GM19463 (cell line): ENCODE results near the gene EBNA1BP2.
A peak's percentile ranks its signal among the peaks of the same experiment; 100 is the strongest.
"Not testable (repeated sequence)": the region's sequence is repeated elsewhere in the genome, so short reads cannot be mapped to it uniquely, and the experiment has no call there.

Experiments
- ATAC-seq: cut with Tn5 transposase; IDR thresholded peaks from one replicate; pipeline ENCODE4 v1.9.1; 2021; ENCODE audit warnings: mild to moderate bottlenecking, moderate library complexity; ENCODE audit not compliant: unreplicated experiment

The EBNA1BP2 gene, protein sequence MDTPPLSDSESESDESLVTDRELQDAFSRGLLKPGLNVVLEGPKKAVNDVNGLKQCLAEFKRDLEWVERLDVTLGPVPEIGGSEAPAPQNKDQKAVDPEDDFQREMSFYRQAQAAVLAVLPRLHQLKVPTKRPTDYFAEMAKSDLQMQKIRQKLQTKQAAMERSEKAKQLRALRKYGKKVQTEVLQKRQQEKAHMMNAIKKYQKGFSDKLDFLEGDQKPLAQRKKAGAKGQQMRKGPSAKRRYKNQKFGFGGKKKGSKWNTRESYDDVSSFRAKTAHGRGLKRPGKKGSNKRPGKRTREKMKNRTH

DNA sequence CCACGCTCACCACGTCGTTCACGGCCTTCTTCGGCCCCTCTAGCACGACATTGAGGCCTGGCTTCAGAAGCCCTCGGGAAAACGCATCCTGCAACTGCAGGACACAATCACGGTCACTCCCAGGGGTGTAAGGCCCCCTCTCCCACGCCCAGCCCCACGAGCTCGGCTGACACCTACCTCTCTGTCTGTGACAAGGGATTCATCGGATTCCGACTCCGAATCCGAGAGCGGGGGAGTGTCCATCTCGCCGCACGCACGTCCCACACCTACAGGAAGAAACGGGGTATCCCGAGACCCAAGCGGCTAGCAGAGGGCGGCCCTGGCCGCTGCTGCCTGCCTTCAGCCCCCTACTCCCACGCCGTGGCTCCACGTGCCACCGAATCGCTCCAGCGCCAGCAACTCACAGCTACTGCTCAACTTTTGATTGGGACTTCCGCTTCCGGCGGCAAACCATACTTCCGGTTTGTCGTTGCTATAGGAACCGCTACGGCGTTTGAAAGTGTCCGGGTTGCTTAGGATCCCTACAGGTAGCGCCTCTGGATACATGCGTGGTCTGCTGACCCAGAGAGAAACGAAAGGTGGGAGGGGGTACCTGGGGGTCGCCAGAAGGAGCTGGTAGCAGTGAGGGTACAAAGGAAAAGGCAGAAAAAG lies at the start of gene EBNA1BP2, which contains the start of gene CFAP57:
EBNA1BP2 (minus strand) TSS at position 415 of the 651 bp plus-strand sequence; CDS start at position 243, 172 bp downstream.
CFAP57 (plus strand) TSS at position 455 of the 651 bp plus-strand sequence. CDS start 424 bp downstream, outside the sequence.
- ATAC-seq: peak; percentile 94

DNA sequence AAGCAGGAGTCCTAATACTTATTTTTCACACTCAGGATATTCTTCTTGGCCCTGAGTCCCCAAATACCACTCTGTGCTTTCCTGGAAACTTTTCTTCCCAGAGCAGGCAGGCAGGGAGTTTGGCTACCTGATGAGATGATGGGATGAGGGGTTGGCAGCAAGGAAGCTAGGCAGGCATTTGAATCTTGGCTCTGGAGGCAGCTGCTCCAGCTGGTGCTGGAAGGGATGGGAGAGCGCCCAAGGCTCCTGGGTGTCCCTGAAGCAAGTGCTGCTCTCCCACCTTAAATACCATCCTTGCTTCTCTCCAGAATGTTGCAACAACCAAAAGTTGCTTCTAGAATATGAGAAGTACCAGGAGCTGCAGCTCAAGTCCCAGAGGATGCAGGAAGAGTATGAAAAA lies 49.7 kb upstream of the EBNA1BP2 start:
- no peak for ATAC-seq

DNA sequence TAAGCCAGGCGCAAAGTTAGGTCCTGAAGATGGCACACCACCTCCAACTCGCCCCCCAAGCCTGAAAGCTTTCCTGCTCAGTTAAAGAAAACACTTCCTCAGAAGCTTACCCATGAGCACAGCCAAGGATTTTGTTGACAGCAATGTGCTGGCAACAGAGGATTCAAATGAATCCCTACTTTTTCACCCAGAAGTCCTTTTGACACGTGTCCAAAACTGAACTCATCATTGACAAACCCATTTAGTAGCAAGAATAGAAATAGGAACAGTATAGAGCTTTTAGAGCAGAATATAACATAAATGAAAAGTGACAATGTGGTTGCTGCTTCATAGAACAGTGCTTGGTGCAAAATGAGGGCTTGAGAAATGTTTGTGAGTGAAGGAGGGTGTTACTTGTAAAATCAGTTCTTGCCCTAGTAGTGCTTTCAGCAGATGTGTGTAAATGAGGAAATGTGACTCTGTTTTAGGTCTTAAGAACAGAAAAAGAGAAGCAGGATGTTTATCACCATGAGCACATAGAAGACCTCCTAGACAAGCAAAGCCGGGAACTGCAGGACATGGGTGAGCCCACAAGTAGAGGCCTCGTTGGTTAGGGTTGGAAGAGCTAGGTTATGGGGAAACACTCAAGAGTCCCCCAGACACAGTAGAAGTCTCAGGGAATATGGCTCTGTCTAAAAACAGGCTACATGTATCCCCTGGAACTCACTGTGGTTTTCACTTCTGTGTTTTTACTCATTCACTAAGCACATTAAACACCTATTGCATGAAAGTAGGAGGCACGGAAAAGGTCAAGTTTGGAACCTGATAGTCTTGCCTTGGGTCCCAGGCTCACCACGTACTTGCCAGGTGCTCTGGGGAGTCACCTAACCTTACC lies 49.1 kb upstream of the EBNA1BP2 start:
- ATAC-seq: peak; percentile 67

DNA sequence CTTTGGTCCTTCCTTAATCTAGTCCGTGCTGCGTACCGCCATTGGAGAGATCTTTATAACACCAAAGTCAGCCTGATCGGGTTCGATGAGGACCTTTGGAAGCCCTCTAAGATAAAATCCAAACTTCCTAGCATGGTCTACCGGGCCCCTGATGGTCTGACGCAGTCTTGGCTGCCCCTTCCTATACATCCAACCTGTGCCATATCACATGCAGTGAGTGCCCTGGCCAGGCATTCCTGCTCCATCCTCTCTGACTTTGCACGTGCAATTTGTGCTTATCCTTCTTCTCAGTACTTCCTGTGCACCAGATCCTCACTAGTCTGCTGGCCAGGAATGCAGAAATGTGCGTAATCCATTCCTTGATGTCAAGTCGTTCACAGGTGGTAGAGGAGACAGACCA lies 45.7 kb upstream of the EBNA1BP2 start:
- no peak for ATAC-seq

DNA sequence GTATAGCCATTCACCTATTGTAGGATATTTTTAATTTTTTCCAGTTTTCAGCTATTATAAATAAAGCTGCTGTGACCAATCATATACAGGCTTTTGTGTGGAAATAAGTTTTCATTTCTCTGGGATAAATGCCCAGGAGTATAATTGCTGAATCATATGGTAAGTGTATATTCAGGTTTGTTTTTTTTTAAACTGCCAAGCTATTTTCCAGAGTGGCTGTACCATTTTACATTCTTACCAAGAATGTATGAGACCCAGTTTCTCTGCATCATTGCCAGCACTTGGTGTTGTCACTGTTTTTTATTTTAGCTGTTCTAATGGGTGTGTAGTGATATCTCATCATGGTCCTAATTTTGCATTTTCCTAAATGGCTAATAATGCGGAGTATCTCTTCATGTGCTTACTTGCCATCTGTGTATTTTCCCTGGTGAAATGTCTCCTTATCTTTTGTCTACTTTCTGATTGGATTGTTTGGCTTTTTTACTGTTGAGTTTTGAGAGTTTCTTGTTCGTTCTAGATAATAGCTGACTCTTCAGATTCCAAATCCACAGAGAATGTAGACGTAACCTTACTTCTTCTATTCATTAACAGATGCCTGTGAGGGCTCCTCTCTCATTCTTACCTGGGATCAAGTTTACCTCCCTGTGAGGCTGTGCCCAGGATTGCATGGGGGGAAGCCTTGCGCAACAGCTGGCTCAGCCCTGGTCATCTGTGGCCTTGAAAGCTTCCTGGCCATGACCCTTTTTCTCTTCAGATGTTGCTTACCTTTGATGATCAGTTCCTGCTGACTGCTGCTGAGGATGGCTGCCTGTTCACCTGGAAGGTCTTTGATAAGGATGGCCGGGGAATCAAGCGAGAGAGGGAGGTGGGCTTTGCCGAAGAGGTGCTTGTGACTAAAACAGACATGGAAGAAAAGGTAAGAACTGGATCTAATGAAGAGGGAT lies 42.7 kb upstream of the EBNA1BP2 start:
- no peak for ATAC-seq

DNA sequence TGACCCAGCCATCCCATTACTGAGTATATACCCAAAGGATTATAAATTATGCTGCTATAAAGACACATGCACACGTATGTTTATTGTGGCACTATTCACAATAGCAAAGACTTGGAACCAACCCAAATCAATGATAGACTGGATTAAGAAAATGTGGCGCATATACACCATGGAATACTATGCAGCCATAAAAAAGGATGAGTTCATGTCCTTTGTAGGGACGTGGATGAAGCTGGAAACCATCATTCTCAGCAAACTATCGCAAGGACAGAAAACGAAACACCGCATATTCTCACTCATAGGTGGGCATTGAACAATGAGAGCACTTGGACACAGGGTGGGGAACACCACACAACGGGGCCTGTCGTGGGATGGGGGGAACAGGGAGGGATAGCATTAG lies 36.2 kb upstream of the EBNA1BP2 start:
- not testable (repeated sequence) for ATAC-seq

DNA sequence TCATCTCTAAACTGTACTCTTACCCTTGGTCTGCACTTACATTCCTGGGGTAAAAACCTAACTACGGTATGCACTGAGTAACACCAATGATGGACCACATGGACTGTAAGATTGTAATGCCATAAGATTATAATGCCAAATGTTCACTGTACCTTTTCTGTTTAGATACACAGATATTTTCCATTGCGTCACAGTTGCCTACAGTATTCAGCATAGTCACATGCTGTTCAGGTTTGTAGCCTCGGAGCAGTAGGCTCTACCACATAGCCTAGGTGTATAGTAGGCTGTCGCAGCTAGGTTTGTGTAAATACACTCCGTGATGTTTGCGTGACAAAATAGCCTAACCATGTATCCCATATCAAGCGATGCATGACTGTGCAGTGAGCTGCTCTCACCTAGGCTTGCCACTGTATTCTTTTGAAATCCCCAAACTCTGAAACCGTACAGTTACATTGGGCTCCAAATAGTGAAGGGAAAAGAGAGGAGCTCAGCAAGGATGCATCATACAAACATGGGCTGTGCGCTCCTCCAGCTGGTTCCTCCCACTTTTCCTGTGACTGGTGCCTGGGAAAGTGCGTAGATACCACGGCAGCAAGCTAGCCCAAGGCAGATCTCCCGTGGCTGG lies 35.3 kb upstream of the EBNA1BP2 start:
- no peak for ATAC-seq

DNA sequence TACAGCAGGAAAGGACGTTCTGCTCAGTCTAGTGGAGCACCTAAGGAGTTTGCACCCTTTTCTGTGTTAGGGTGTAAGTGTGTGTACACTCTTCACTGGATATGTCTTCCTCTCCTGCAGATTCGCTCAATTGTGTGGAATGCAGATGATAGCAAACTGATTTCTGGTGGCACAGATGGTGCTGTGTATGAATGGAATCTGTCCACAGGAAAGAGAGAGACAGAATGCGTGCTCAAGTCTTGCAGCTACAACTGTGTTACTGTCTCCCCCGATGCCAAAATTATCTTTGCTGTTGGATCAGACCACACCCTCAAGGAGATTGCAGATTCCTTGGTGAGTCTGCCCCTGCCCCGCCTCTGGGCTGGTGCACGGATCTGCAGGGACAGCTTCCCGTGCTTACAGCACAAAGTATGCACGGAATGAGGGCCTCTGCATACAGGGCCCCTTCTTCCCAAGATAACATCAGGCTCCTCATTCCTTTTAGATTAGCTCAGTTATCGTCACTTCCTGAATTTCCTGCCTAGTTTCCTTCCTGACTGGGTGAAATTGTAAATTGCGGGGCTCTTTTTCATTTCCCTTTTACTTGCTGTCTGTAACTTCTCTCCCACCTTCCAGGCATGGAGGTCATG lies 34.6 kb upstream of the EBNA1BP2 start:
- no peak for ATAC-seq

DNA sequence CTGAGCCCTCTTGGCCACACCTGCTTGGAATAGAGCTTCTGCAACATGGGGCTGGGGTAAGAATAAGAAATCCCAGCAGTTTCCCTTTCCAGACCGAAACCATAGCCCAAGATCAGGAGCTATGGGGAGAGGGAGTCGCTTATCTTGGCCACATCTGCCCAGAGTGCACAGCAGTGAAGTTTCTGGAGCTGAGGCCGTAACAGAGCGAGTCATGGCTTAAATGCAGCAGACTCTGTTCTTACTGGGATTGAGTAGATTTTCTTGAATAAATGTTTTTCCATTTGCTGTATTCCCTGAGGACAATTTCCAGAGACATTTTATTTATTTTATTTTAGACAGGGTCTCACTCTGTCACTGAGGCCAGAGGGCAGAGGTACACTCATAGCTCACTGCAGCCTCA lies 33.6 kb upstream of the EBNA1BP2 start:
- no peak for ATAC-seq

DNA sequence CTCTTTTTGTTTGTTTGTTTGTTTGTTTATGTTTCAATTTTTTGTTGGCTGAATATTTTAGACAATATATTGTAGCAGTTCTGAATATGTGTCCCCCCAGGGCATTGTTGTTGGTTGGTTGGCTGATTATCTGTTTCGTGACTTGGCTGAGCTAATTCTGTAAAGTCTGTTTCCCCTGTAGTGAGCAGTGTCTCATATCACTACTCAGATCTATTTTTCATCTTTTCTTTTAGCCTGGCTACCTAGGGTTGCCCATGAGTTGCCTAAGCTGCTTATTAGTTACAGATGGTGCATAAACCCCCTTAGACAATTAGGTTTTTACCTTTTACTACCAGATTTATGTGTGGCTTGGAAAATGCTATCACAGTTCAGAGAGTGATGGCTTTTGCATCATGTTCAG lies 32.3 kb upstream of the EBNA1BP2 start:
- peak; percentile 76 for ATAC-seq

DNA sequence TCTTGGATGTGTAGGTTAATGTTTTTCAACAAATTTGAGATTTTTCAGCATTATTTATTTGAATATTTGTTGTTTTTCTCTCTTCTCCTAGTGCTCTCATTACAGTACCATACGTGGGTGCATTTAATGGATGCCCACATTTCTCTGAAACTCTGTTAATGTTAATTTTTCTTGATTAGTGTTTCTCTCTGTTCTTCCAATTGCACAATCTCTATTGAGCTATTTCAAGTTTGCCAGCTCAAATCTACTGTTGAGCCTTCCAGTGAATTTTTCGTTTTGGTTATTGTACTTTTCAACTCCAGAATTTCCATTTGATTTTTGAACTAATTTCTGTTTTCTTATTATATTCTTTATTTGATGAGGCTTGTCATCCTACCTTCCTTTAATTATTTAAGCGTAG lies 31.8 kb upstream of the EBNA1BP2 start:
- no peak for ATAC-seq

DNA sequence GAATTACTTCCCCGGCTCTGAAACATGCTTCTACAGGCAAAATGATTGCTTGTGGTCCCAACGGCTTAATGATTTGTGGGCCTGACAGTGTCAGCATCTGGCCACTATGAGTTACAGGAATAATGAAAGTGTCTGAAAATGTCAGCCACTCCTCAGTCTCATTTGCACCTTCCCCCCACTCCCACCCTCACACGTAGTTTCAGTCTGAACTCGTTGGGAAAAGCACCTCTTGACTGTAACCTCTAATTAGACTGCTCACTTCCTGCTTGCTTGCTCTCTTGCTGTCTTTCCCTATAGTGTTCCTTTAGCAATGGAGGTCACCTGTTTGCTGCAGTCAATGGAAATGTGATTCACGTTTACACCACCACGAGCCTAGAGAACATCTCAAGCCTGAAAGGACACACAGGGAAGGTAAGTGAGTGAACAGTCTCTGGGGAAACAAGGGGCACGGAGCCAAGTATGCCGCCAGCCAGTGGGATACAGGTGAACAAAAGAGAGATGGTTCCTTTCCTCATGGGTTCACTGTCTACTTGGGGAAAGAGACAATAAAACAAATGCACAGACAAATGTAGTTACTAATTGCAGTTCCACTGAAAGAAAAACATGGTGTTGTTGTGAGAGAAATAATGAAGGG lies 27.1 kb upstream of the EBNA1BP2 start:
- peak; percentile 88 for ATAC-seq

DNA sequence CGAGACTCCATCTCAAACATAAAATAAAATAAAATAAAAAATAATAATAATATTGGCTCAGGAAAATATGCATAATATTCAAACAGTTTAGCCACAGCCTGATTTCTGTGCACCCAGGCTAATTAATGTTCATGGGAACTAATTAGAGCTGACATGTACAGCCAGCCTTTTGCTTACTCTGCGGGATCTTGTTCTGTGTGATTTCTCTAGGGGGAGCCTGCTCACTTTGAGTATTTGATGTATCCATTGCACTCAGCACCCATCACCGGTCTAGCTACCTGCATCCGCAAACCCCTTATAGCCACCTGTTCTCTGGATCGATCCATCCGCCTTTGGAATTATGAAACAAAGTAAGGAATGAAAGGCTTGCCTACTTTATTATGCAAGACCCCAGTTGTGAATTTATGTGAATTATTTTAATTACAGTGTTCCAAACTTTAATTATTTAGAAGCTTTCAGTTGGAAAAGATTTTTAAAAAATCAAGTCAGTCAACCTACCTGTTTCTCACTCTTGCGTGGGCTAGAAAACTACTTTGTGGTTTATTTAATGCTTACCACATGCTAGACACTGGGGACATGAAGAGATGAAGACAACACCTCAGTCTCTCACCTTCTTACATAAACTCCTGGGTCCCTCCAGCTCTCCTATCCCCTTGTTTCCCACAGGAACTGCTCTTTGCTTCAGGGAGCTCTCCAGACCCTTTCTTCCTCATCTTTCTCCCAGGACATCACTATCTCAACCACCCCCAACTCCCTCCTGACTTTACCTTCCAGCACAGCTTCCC lies 25.4 kb upstream of the EBNA1BP2 start:
- no peak for ATAC-seq

DNA sequence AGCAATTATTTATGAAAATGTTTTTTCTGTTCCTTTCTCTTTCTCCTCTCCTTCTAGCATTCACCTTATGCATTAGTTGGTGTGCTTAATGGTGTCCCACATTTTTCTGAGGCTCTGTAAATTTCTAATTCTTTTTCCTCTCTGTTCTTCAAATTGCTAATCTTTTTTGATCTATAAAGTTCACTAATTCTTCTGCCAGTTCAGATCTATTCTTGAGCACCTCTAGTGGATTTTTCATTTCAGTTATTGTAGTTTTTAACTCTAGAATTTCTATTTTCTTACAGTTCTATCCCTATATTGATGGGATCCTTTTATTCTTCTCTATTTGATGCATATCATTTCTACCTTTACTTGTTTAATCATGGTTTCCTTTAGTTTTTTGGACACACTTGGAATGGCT lies 22.4 kb upstream of the EBNA1BP2 start:
- no peak for ATAC-seq

DNA sequence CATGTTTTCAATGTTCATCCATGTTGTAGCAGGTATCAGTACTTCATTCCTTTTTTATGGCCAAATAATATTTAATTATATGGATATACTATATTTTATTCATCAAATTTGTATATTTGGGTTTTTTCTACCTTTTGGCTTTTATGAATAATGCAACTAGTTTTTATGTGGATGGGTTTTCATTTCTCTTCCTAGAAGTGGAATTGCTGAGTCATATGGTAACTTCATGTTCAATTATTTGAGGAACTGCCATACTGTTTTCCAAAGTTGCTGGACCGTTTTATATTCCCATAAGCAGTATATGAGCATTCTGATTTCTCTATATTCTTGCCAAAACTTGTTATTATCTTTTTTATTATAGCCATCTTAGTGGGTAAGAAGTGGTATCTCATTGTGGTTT lies 16.0 kb upstream of the EBNA1BP2 start:
- ATAC-seq: no peak

DNA sequence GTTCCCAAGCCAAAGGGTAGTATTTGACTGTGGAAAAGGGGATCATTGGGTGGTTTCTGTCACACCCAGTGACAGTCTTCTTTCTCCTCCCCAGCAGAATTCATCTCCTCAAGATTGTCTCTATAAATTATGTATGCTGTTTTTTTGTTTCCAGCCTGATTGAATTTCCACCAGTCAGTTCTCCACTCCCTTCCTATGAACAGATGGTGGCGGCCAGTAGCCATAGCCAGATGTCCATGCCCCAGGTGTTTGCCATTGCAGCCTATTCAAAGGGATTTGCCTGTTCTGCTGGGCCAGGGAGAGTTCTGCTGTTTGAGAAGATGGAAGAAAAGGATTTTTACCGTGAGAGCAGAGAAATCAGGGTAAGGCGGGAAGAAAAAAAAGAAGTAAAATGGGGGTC lies 12.9 kb upstream of the EBNA1BP2 start:
- no peak for ATAC-seq

DNA sequence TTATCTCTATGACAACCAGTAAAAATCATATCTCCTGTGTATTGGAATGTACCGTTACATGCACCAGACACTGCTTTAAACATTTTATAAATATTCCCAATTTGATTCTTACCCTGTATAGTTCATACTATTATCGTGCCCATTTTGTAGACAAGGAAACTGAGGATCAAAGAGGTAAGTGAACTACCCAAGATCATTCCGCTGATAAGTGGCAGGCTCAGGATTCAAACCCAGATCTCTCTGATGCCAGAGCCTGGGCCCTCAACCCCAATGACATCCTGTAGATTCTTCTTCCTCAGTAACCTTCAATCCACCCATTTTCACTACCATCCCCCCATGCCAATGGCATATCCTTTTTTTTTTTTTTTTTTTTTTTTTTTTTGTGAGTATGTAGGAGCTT lies 12.3 kb upstream of the EBNA1BP2 start:
- no peak for ATAC-seq

DNA sequence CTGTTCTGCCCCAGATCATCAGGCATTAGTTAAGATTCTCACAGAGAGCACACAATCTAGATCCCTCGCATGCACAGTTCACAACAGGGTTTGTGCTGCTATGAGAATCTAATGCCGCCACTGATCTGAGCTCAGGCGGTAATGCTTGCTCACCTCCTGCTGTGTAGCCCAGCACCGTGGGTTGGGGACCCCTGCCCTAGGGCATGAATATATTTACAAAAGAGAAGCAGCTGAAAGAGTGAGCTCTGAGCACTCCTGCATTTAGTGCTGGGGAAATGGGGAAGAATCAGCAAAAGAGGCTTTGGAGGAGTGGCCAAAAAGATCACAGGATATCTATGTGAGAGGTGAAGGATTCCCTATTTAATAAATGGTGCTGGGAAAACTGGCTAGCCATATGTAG lies 5.6 kb upstream of the EBNA1BP2 start:
- ATAC-seq: no peak
